ENCODE data around the gene DGKI.

Gene DGKI

DNA sequence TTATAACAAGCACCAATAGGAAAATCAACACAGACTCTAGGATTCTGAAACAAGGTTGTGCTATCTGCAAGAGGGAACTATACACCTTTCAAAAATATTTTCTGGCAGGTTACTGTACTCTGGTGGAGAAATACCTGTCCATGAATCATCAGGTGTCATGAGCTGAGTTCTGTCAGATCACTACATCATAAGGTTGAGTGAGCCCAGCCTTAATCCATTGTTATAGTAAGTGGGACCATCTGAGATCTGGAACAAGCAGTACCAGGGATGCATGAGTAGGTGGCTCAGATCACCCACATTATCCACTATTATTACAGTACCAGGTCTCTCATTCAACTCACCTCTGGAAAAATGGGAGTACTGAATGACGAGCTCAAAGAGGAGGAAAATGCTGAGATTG is 212.4 kb downstream of the DGKI start:
- POLR2A ChIA-PET, result no interaction called here
- no peak overlapping the region for H3K27ac ChIP-seq (ENCODE audit: extremely low read depth, low read depth, low read length)
- H3K9me3 ChIP-seq (ENCODE audit: control insufficient read depth, insufficient read depth, low read depth, low read length), result no peaks in the 10 kb centered on the region
- no peaks in the 10 kb centered on the region for H3K4me1 ChIP-seq (ENCODE audit: control insufficient read depth, insufficient read depth, low read length)
- H3K4me3 ChIP-seq (ENCODE audit: low read depth, low read length), result no peak overlapping the region
- CTCF ChIA-PET, result interaction anchor here (0.6 to 2.2 kb wide), 3 partner anchors 8 to 76 kb away, joined by 3 to 17 read pairs (median 3); no protein-coding TSS in a partner anchor
- H3K36me3 ChIP-seq (ENCODE audit: control insufficient read depth in 2 of 2, insufficient read depth in 1 of 2, low read length in 2 of 2), result no peaks in the 10 kb centered on the region
- TF ChIP-seq, protein P1, sequence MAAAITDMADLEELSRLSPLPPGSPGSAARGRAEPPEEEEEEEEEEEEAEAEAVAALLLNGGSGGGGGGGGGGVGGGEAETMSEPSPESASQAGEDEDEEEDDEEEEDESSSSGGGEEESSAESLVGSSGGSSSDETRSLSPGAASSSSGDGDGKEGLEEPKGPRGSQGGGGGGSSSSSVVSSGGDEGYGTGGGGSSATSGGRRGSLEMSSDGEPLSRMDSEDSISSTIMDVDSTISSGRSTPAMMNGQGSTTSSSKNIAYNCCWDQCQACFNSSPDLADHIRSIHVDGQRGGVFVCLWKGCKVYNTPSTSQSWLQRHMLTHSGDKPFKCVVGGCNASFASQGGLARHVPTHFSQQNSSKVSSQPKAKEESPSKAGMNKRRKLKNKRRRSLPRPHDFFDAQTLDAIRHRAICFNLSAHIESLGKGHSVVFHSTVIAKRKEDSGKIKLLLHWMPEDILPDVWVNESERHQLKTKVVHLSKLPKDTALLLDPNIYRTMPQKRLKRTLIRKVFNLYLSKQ (tag by site-specific recombination; IDR thresholded peaks at IDR 0.05; ENCODE audit: borderline replicate concordance), result no peak
- TF ChIP-seq ZIC2 (tag by site-specific recombination; IDR thresholded peaks at IDR 0.05) (no peak), ZNF624 (tag by site-specific recombination; IDR thresholded peaks at IDR 0.05) (no peak)

DNA sequence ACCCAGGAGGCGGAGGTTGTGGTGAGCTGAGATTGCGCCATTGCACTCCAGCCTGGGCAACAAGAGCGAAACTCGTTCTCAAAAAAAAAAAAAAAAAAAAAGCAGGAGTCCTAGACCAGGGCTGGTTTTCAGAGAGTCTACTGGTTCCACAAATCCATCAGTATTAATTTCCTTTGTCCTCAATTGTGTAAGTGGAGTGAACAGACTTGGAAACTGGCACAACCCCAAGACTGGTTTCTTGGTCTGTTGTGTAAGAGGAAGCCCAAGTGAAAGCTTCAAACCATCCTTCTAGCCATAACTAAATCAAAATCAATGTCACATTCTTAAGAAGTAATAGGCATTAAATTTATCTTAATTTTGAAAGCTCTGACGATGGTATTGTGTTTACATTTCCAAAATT is 213.6 kb downstream of the DGKI start:
- no peak overlapping the region for H3K27ac ChIP-seq (ENCODE audit: extremely low read depth, low read depth, low read length)
- H3K9me3 ChIP-seq (ENCODE audit: control insufficient read depth, insufficient read depth, low read depth, low read length), result no peaks in the 10 kb centered on the region
- TF ChIP-seq MEIS1 (CRISPR knock-in tag; IDR thresholded peaks at IDR 0.05; ENCODE audit: borderline replicate concordance) (no peak), ZBTB48 (tag by site-specific recombination; IDR thresholded peaks at IDR 0.05) (no peak), ZNF24 (tag by site-specific recombination; IDR thresholded peaks at IDR 0.05) (no peak), GLI2 (tag by site-specific recombination; IDR thresholded peaks at IDR 0.05; ENCODE audit: borderline replicate concordance, low read depth) (no peak), ZNF266 (tag by site-specific recombination; IDR thresholded peaks at IDR 0.05; ENCODE audit: low read depth) (no peak), BCL11B (tag by site-specific recombination; IDR thresholded peaks at IDR 0.05; ENCODE audit: low read depth) (no peak), ZNF510 (tag by site-specific recombination; IDR thresholded peaks at IDR 0.05; ENCODE audit: insufficient replicate concordance) (no peak), ZNF132 (tag by site-specific recombination; IDR thresholded peaks at IDR 0.05; ENCODE audit: borderline replicate concordance) (no peak), ZNF530 (tag by site-specific recombination; IDR thresholded peaks at IDR 0.05; ENCODE audit: low read depth) (no peak), RBAK (tag by site-specific recombination; IDR thresholded peaks at IDR 0.05) (no peak), KLF8 (tag by site-specific recombination; IDR thresholded peaks at IDR 0.05) (no peak), GLIS2 (tag by site-specific recombination; IDR thresholded peaks at IDR 0.05) (no peak), ZNF366 (tag by site-specific recombination; conservative IDR thresholded peaks at IDR 0.05) (no peak)
- TF ChIP-seq, protein P2, sequence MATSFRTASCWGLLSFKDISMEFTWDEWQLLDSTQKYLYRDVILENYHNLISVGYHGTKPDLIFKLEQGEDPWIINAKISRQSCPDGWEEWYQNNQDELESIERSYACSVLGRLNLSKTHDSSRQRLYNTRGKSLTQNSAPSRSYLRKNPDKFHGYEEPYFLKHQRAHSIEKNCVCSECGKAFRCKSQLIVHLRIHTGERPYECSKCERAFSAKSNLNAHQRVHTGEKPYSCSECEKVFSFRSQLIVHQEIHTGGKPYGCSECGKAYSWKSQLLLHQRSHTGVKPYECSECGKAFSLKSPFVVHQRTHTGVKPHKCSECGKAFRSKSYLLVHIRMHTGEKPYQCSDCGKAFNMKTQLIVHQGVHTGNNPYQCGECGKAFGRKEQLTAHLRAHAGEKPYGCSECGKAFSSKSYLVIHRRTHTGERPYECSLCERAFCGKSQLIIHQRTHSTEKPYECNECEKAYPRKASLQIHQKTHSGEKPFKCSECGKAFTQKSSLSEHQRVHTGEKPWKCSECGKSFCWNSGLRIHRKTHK (tag by site-specific recombination; IDR thresholded peaks at IDR 0.05), result no peak
- TF ChIP-seq, protein P3, sequence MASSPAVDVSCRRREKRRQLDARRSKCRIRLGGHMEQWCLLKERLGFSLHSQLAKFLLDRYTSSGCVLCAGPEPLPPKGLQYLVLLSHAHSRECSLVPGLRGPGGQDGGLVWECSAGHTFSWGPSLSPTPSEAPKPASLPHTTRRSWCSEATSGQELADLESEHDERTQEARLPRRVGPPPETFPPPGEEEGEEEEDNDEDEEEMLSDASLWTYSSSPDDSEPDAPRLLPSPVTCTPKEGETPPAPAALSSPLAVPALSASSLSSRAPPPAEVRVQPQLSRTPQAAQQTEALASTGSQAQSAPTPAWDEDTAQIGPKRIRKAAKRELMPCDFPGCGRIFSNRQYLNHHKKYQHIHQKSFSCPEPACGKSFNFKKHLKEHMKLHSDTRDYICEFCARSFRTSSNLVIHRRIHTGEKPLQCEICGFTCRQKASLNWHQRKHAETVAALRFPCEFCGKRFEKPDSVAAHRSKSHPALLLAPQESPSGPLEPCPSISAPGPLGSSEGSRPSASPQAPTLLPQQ (tag by site-specific recombination; IDR thresholded peaks at IDR 0.05), result no peak
- TF ChIP-seq, protein P4, sequence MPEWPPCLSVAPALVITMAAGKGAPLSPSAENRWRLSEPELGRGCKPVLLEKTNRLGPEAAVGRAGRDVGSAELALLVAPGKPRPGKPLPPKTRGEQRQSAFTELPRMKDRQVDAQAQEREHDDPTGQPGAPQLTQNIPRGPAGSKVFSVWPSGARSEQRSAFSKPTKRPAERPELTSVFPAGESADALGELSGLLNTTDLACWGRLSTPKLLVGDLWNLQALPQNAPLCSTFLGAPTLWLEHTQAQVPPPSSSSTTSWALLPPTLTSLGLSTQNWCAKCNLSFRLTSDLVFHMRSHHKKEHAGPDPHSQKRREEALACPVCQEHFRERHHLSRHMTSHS (tag by site-specific recombination; IDR thresholded peaks at IDR 0.05), result no peak
- H3K36me3 ChIP-seq (ENCODE audit: control insufficient read depth in 2 of 2, insufficient read depth in 1 of 2, low read length in 2 of 2), result no peaks in the 10 kb centered on the region
- no peaks in the 10 kb centered on the region for H3K4me1 ChIP-seq (ENCODE audit: control insufficient read depth, insufficient read depth, low read length)
- no peak overlapping the region for H3K4me3 ChIP-seq (ENCODE audit: low read depth, low read length)
- ChIA-PET CTCF (interaction anchor here (1.2 kb wide), 1 partner anchor 24 kb away, joined by 3 read pairs; no protein-coding TSS in a partner anchor), POLR2A (no interaction called here)
